ACC112 (cell line): ENCODE data around the gene DAB1.

ENCODE experiments used
- H2AFZ ChIP-seq: fragments of 200-600 bp; sonication (generic); one replicate; pipeline ENCODE4 v1.6.0; 2017; ENCODE audit warnings: antibody characterized with exemption, low read length; ENCODE audit not compliant: unreplicated experiment
- H3K27ac ChIP-seq: fragments of 200-600 bp; sonication (generic); 2 replicates; pipeline ENCODE4 v1.5.1; 2014; ENCODE audit warnings: low read depth, mild to moderate bottlenecking, antibody characterized with exemption, low read length, moderate library complexity
- H3K27me3 ChIP-seq: fragments of 200-600 bp; sonication (generic); 2 replicates; pipeline ENCODE4 v1.6.1; 2014; ENCODE audit warnings: mild to moderate bottlenecking, antibody characterized with exemption, low read length, moderate library complexity, mixed read lengths; ENCODE audit not compliant: insufficient read depth
- H3K36me3 ChIP-seq: fragments of 200-600 bp; sonication (generic); 2 replicates; pipeline ENCODE4 v1.6.1; 2016; ENCODE audit warnings: mild to moderate bottlenecking, antibody characterized with exemption, low read length, moderate library complexity, mixed read lengths; ENCODE audit not compliant: insufficient read depth
- H3K4me1 ChIP-seq: fragments of 200-600 bp; sonication (generic); one replicate; pipeline ENCODE4 v1.6.1; 2016; ENCODE audit warnings: low read length, mixed read lengths; ENCODE audit not compliant: insufficient read depth, unreplicated experiment, control insufficient read depth
- H3K4me3 ChIP-seq: fragments of 200-600 bp; sonication (generic); 2 replicates; pipeline ENCODE4 v1.5.1; 2014; ENCODE audit warnings: mild to moderate bottlenecking, low read depth, low read length
- H3K79me2 ChIP-seq: fragments of 200-600 bp; sonication (generic); one replicate; pipeline ENCODE4 v1.6.0; 2016; ENCODE audit warnings: low read length; ENCODE audit not compliant: control insufficient read depth, unreplicated experiment, insufficient read depth

The DAB1 gene

DNA sequence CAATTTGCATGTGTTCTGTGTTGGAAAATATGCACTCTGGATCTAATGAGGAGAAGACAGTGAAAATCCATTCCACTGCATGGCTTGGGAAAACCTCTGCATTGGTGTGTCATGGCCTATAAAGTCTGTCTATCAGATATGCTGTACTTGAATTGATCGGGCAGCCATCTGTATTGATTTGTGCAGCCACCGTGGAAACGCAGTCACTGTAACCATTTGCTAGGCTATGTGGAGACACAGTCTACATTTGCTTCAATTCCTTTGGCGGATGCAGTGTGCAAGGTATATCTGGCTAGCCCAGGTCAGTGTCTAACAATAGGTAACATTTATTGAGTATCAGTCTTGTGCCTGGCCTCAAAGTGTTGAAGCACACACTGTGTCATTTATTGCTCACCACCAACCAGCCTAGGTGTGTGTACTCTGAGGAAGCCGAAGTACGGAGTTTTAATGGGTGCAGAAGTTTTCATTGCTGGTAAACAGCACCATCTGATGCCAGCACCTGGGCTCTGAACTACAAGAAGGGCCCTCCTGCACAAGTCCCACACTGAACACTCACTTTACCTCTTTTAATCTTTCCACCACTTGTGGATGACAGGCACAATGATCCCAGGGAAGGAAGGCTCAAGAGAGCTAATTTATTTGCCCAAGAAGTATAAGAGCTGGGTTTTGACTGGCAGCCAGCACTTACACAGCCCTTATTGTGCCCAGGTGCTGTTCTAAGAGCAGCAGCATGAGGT is 83.4 kb downstream of the DAB1 start:
- Histone ChIP-seq H3K79me2 (no peaks in the 10 kb centered on the region), H3K27me3 (no peaks in the 10 kb centered on the region), H3K27ac (no peak overlapping the region), H3K4me3 (no peak overlapping the region), H2AFZ (no peak overlapping the region), H3K4me1 (no peaks in the 10 kb centered on the region), H3K36me3 (no peaks in the 10 kb centered on the region)

DNA sequence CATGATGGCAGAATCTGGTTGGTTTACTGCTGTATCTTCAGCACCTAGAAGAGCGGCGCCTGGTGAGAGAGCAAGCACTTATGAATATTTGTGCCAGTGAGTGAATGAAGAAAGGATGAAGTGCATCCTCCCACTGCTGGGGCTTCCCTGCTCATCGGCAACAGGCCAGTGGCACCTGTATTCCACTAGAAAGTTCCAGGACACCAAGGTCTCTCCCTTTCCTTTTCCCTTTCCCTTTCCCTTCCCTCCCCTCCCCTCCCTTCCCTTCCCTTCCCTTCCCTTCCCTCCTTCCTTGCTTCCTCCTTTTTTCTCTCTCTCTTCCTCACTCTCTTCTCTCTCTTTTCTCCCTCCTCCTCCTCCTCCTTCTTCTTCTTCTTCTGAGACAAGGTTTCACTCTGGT is 86.2 kb downstream of the DAB1 start:
- Histone ChIP-seq H3K36me3 (no peaks in the 10 kb centered on the region), H3K4me3 (no peak overlapping the region), H3K4me1 (no peaks in the 10 kb centered on the region), H3K27ac (no peak overlapping the region), H2AFZ (no peak overlapping the region), H3K27me3 (no peaks in the 10 kb centered on the region), H3K79me2 (no peaks in the 10 kb centered on the region)

- H3K79me2 ChIP-seq, result no peaks in the 10 kb centered on the region
- H3K4me3 ChIP-seq, result no peak overlapping the region
- H3K36me3 ChIP-seq, result no peaks in the 10 kb centered on the region
- no peaks in the 10 kb centered on the region for H3K4me1 ChIP-seq
- no peak overlapping the region for H2AFZ ChIP-seq
- no peaks in the 10 kb centered on the region for H3K27me3 ChIP-seq
- no peak overlapping the region for H3K27ac ChIP-seq
Measured at GRCh38 chr1:57336793-57337192, 87.1 kb downstream of the DAB1 start.

GRCh38 chr1:57331620-57332019 is 92.2 kb downstream of the DAB1 start:
- H3K27me3 ChIP-seq, result no peaks in the 10 kb centered on the region
- H3K4me3 ChIP-seq, result no peak overlapping the region
- H3K27ac ChIP-seq, result no peak overlapping the region
- H3K79me2 ChIP-seq, result no peaks in the 10 kb centered on the region
- H3K4me1 ChIP-seq, result no peaks in the 10 kb centered on the region
- H3K36me3 ChIP-seq, result no peaks in the 10 kb centered on the region
- H2AFZ ChIP-seq, result no peak overlapping the region

GRCh38 chr1:57329937-57330336 is 93.9 kb downstream of the DAB1 start:
- Histone ChIP-seq H3K4me3 (no peak overlapping the region), H2AFZ (no peak overlapping the region), H3K79me2 (no peaks in the 10 kb centered on the region), H3K36me3 (no peaks in the 10 kb centered on the region), H3K27ac (no peak overlapping the region), H3K27me3 (no peaks in the 10 kb centered on the region), H3K4me1 (no peaks in the 10 kb centered on the region)

GRCh38 chr1:57329001-57329527 is 94.8 kb downstream of the DAB1 start:
- Histone ChIP-seq H3K36me3 (no peaks in the 10 kb centered on the region), H3K27me3 (no peaks in the 10 kb centered on the region), H3K4me3 (no peak overlapping the region), H3K79me2 (no peaks in the 10 kb centered on the region), H3K4me1 (no peaks in the 10 kb centered on the region), H3K27ac (no peak overlapping the region), H2AFZ (no peak overlapping the region)

- Histone ChIP-seq H3K27ac (no peak overlapping the region), H3K27me3 (no peaks in the 10 kb centered on the region)
Measured at GRCh38 chr1:57327946-57328345, 95.9 kb downstream of the DAB1 start.

DNA sequence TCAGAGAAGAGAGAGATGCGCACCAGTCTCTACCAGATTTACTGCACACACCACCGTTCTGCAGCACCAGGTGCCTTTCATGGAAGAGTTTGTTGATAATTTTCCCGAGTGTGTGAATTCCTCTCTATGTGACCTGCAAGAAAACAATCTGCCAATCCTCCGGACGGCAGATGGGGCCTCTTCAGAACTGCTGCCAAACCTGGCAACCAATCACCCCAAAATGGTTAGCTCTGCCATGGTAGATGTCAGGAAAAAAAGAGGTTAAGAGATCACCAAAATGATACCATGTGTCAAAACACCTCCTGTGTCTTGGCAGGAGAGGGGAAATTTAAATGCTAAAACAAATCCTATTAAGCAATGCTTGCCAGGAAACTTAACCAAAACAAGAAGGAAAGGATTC is 96.5 kb downstream of the DAB1 start:
- H3K36me3 ChIP-seq, result no peaks in the 10 kb centered on the region
- H3K4me1 ChIP-seq, result no peaks in the 10 kb centered on the region
- H3K27ac ChIP-seq, result no peak overlapping the region
- H3K79me2 ChIP-seq, result no peaks in the 10 kb centered on the region
- H2AFZ ChIP-seq, result no peak overlapping the region
- no peak overlapping the region for H3K4me3 ChIP-seq
- H3K27me3 ChIP-seq, result no peaks in the 10 kb centered on the region

More at GRCh38 chr1:57327946-57328345, 95.9 kb downstream of the DAB1 start:
- H3K4me3 ChIP-seq, result no peak overlapping the region
- no peaks in the 10 kb centered on the region for H3K79me2 ChIP-seq
- H3K4me1 ChIP-seq, result no peaks in the 10 kb centered on the region
- H2AFZ ChIP-seq, result no peak overlapping the region
- H3K36me3 ChIP-seq, result no peaks in the 10 kb centered on the region

- Histone ChIP-seq H3K36me3 (no peaks in the 10 kb centered on the region), H2AFZ (no peak overlapping the region), H3K27me3 (no peaks in the 10 kb centered on the region), H3K27ac (no peak overlapping the region), H3K79me2 (no peaks in the 10 kb centered on the region), H3K4me3 (no peak overlapping the region), H3K4me1 (no peaks in the 10 kb centered on the region)
Measured at GRCh38 chr1:57325536-57325935, 98.3 kb downstream of the DAB1 start.

GRCh38 chr1:57325117-57325516 is 98.7 kb downstream of the DAB1 start:
- Histone ChIP-seq H3K27ac (no peak overlapping the region), H3K36me3 (no peaks in the 10 kb centered on the region), H2AFZ (no peak overlapping the region), H3K4me3 (no peak overlapping the region), H3K4me1 (no peaks in the 10 kb centered on the region), H3K79me2 (no peaks in the 10 kb centered on the region), H3K27me3 (no peaks in the 10 kb centered on the region)

GRCh38 chr1:57324388-57324787 is 99.5 kb downstream of the DAB1 start:
- Histone ChIP-seq H3K4me3 (no peak overlapping the region), H3K36me3 (no peaks in the 10 kb centered on the region), H3K27ac (no peak overlapping the region), H3K4me1 (no peaks in the 10 kb centered on the region), H3K27me3 (no peaks in the 10 kb centered on the region), H2AFZ (no peak overlapping the region), H3K79me2 (no peaks in the 10 kb centered on the region)
